HG02884 (cell line): Measurements from ENCODE around the gene EXOSC3.
A peak's percentile ranks its signal among the peaks of the same experiment; 100 is the strongest.
"Not testable (repeated sequence)": the region's sequence is repeated elsewhere in the genome, so short reads cannot be mapped to it uniquely, and the experiment has no call there.

Experiments used
- ATAC-seq: cut with Tn5 transposase; IDR thresholded peaks from one replicate; pipeline ENCODE4 v1.9.1; 2021; ENCODE audit warnings: mild to moderate bottlenecking, moderate library complexity; ENCODE audit not compliant: unreplicated experiment

The EXOSC3 gene

GRCh38 chr9:37776328-37776727 is 8.5 kb downstream of the EXOSC3 start:
- ATAC-seq = no peak

- ATAC-seq = no peak
Observed at GRCh38 chr9:37775216-37775919, 9.5 kb downstream of the EXOSC3 start.

- no peak for ATAC-seq
Observed at GRCh38 chr9:37769995-37770394, 14.9 kb downstream of the EXOSC3 start.

DNA sequence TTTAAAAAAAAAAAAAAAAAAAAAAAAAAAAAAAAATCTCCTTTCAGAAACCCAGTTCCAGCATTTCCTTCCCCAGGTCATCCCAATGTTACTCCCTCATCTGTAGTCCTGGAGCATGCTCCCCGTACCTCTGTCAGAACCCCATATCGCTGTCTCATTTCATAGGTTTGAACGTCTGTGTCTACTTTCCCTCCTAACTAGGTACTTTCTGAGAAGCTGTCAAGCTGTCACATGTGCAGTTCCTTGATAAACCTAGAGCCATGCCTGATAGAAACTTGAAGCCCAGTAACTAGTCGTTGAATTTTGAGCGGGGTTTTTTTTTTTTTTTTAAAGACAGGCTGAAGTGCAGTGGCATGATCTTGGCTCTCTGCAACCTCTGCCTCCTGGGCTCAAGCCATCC is 15.6 kb downstream of the EXOSC3 start:
- no peak for ATAC-seq

- ATAC-seq = not testable (repeated sequence)
Observed at GRCh38 chr9:37765263-37765662, 19.6 kb downstream of the EXOSC3 start.

GRCh38 chr9:37761511-37761910 is 23.4 kb downstream of the EXOSC3 start:
- no peak for ATAC-seq

- no peak for ATAC-seq
Observed at GRCh38 chr9:37760416-37761161, 24.3 kb downstream of the EXOSC3 start.

DNA sequence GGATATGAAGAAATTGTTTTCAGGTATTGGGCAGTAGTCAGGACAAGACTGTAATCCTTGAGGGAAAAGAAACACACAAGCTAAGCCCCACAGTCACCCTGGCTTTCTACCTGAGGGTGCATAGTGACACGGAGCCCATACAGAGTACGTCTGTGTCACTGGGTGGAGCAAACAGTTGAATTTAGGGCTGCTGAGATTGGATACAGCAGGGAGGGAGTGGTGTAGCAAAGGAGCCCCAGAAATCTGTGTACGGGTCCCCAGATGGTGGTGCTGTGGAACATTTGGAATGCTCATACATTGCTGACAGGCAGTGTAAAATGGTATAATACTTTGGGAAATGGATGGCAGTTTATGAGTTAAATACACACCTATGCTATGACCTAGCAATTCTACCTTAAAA is 26.1 kb downstream of the EXOSC3 start:
- ATAC-seq = no peak

- ATAC-seq = peak; percentile 75
Observed at GRCh38 chr9:37753489-37754190, 31.2 kb downstream of the EXOSC3 start, which contains the start of gene TRMT10B. Gene TRMT10B (plus strand): TSS chr9:37753805. CDS start chr9:37761932, 8,127 bp downstream.

DNA sequence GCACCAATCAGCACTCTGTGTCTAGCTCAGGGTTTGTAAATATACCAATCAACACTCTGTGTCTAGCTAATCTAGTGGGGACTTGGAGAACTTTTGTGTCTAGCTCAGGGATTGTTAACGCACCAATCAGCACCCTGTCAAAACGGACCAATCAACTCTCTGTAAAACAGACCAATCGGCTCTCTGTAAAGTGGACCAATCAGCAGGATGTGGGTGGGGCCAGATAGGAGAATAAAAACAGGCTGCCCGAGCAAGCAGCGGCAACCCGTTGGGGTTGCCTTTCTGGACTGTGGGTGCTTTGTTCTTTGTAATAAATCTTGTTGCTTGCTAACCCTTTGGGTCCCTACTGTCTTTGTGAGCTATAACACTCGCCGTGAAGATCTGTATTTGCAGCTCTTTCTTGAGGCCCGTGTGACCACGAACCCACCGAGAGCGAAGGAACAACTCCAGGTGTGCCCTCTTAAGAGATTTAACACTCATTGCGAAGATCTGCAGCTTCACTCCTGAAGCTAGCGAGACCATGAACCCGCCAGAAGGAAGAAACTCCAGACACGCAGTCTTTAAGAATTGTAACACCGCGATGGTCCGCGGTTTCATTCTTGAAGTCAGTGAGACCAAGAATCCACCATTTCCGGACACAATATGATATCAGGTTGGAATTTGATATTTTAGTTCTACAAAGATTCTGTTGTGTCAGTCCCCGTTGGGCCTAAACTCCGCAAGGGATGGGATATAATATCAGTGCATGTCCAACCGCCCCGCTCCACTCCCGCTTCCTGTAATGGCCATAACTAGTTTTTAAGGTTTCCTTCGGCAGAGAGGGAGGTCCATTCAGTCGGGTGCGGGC is 32.0 kb downstream of the EXOSC3 start:
- ATAC-seq = no peak

DNA sequence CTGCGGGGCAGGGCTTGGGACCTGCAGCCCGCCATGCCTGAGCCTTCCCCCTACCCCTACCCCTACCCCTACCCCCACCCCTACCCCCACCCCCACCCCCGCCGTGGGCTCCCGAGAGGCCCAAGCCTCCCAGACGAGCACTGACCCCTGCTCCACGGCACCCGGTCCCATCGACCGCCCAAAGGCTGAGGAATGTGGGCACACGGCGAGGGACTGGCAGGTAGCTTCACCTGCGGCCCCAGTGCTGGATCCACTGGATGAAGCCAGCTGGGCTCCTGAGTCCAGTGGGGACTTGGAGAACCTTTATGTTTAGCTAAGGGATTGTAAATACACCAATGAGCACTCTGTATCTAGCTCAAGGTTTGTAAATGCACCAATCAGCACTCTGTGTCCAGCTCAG is 32.8 kb downstream of the EXOSC3 start:
- not testable (repeated sequence) for ATAC-seq

DNA sequence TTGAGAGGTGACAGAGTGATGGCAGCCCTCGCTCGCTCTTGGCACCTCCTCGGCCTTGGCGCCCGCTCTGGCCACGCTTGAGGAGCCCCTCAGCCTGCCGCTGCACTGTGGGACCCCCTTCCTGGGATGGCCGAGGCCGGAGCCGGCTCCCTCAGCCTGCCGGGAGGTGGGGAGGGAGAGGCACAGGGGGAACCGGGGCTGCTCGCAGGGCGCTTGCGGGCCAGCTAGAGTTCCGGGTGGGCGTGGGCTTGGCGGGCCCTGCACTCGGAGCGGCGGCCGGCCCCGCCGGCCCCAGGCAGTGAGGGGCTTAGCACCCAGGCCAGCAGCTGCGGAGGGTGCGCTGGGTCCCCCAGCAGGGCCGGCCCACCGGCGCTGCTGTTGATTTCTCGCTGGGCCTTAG is 33.2 kb downstream of the EXOSC3 start:
- not testable (repeated sequence) for ATAC-seq

DNA sequence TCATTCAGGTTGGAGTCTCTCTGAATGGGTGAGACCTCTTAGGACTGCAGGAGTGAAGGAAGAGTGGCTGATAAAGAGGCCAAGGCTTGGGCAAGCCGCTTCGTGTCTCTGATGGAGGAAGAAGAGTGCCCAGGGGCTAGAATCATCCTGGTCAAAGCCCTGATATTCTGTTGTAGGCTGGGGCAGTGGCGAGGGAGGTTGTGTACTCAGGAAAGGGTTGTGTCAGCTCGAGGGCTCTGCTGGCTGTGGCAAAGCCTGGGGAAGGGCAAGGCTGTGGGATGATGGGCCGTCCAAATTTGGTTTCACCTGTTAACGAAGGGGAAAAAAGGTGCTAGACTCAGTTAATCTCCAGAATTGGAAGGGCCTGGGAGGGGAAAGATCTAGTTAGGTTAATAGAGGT is 33.7 kb downstream of the EXOSC3 start:
- ATAC-seq = no peak

GRCh38 chr9:37749129-37749528 is 35.7 kb downstream of the EXOSC3 start:
- no peak for ATAC-seq

GRCh38 chr9:37747271-37747753 is 37.6 kb downstream of the EXOSC3 start:
- ATAC-seq = no peak

DNA sequence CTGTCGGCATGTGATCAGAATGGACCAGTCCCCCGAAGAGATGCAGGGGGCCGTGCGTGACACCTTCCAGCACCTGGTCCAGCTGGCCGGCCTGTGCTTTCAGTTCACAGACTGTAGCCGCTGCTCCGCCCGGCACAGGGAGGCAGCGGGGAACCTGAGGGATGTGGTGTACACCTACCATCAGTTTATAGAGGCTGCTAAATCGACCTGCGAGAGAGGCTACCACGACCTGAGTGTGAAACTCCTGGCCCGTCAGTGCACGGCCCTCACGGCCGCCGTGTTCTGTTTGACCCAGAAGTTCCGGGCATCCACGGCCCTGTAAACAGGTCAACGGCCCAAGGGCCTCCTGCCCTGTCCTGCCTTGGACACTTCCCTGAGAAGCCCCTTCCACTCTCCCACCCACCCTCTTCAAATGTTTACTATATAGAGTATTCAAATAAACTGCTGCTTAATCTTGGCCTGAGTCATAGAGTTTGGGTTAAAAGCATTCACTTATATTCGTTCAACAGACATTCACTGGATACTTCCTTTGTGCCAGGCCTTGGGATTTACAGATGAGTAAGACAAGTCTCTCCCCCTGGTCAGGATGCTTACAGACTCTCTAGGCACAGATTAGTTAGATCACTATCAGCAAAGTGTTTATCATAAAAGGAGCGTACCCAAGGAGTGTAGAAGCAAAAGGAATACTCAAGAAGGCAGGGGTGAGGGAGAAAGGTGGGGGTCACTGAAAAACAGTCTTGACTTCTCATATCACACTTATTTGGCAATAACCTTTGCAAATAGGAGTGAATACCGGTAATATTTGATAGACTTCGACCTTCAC is 38.2 kb downstream of the EXOSC3 start:
- ATAC-seq = no peak

DNA sequence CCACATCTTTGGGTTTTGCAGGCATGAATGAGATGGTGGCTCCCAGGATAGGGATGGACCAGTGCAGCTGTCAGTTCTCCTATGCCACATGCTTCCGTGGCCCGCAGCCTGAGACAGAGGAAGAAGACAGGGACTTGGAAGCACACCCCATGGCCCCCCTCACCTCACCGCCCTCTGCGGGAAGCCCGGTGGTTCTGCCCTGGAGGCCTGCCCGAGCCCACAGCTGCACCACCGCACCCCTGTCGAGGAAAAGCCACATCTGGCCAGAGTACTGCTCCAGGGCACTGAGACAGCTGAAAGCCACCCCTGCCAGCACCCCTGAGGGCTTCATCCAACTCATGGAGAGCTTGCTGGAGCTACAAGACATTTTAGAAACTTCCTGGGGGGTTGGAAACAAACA is 38.9 kb downstream of the EXOSC3 start:
- ATAC-seq = no peak

DNA sequence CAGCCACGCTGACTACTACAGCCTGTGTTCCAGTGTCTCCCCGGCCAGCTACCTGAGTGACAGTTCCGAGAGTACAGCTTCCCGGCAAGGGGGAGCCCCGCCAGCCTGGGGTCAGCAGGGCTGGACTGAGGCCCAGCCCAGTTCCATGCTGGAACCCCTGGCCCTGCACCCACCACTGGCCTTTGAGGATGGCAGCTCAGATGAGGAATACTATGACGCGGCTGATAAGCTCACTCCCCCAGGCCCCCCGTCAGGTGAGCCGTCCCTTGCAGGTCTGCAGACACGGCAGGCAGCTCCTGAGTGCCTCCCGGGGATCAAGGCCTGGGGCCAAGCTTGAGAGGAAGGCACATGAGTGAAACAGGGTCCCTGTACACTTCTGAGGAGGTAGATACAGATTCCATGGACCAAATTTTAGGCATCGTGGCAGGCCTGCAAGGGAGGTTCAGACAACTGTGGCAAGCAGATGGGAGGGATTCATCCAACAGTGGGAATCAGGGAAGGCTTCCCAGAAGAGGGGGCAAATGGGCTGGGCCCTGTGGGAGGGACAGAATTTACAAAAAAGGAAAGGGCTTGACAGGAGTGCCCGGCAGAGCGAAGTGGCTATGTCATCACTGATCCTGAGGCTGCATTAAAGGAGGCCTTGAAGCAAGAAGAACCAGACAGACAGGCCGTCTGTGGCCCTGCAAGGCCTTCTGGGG is 44.1 kb downstream of the EXOSC3 start:
- no peak for ATAC-seq

GRCh38 chr9:37740128-37740527 is 44.7 kb downstream of the EXOSC3 start:
- ATAC-seq = no peak
